Stimulated activated CD4-positive, alpha-beta T cell treated with anti-CD3 and anti-CD28 coated beads, Interleukin-15, amount 100 ng/mL, for 48 hours (primary cell): Measurements from ENCODE around the gene GOLM1.

ENCODE experiments used
- DNase-seq, 2 donors: peaks; one replicate each; pipeline ENCODE4 v3.0.0-alpha.2; 2020; ENCODE audit warnings: low read depth in 2 of 2

Gene GOLM1

GRCh38 chr9:86045654-86046053 is 53.7 kb downstream of the GOLM1 start:
- DNase-seq = no peak

DNA sequence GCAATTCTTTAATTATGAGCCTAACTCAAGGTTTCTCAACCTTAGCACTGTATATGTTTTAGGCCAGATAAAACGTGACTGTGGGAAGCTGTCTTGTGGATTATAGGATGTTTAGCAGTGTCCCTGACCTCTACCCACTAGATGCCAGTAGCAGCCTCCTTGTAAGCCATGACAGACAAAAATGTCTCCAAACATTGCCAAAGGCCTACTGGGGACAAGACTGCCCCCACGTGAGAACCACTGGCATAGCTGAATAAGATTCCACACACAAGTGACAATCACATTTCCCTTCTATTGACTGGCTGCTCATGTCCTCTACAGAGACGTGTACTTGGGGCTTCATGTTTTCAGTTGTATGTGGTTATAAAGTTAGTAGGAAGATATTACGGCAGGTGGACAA is 55.4 kb downstream of the GOLM1 start:
- DNase-seq = no peak

- DNase-seq = no peak
Measured at GRCh38 chr9:86043586-86043985, 55.8 kb downstream of the GOLM1 start.

DNA sequence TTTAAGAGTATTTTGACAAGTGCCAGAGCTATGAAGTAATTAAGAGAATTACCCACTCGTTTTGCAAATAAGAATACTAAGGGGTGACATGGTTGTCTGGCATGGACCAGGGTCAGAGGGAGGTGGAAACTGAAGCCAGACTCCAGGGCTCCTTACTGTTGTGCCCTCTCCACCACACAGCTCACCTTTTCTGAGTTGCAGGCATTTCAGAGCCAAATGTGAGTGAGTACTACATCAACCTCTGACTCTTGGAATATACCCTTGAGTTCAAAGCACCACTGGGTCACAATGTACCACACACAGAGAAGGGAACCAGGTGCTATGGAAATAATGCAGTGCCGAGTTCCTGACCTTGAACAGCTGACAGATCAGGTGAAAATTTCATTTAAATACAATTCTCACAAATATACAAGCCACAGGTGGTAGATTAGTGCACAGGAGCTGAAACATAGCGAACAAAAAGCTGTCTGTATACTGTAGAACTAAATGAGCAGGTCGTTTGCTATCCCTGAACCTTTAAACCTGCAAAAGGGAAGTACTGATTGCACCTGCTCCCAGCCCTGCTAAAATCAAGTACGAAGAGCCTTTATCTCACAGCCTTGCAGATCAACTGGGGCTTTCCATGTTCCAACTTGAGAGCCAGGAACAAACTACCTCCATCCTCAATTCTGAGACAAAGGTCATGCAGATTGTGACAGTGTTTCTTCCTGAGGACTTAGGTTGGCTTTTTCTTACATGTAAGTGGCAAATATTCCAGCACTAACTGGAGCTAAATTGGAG is 57.0 kb downstream of the GOLM1 start:
- DNase-seq = no peak

DNA sequence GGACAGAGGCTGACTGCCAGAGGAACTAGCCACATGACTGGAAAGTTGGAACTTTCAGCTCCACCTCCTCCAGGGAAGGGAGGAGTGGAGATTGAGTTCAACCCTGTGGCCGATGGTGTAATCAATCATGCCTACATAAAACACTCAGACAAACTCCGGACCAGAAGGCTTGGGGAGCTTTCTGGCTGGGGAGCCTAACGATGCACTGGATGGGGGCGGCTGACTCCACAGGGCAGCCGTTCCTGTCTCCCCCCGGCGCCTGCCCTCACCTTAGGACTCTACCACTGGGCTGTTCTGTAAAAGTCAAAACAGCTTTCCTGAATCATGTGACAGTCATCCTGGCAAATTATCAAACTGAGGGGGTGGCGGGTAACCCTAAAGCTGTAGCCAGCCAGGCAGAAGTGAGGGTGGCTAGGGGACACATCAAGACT is 58.0 kb downstream of the GOLM1 start:
- DNase-seq = no peak

- DNase-seq = no peak
Measured at GRCh38 chr9:86040861-86041155, 58.5 kb downstream of the GOLM1 start.

DNA sequence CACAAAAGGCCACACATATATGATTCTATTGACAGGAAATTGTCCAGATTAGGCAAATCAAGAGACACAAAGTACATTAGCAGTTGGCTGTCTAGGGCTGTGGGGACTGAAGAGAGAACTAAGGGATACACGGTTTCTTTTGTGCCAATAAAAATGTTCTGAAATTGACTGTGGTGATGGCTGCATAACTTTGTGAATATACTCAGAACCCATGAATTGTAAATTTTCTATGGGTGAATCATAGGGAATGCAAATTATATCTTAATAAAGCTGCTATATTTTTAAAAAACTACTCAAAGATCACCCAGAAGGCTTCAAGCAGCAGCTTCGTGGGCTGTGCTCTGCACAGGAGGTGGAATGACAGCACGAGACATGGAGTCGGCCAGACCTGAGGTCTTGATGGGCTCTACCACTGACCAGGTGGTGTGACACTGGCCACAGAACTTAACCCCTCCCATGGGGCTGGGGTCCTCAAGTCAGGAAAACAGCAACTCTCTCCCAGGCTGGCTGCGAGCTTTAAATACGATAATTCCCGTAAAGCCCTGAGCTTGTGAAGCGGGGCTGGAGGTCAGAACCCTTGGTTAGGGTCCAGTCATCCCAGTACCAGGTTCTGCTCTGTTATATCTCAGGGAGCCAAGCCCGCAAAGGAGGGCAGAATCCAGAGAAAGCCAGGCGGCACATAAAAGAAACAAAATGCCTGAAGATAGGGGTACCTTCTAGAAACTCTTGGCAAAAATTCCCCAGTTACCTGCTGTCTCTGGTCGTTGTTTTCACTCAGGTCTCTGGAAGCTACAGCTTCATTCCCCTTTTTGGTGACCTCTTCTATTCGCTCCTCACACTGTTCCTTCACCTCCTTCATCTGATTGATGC is 59.1 kb downstream of the GOLM1 start:
- no peak for DNase-seq

DNA sequence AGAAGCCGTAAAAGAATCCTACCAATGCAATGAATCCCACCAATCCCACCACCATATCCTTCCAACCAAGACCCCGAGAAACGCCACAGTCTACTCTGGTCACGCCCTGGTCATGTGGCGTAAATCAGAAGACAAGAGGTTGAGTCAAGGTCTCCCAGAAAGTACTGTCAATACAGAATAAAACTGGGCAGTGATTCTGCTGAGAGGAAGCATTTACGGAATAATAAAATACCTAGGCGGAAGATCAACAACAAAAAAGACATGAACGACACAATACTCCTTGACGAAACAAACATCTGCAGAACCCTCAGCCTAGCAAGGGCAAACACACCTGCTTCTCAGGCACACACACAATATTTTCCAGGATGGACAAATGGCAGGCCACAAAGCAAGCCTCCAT is 62.8 kb downstream of the GOLM1 start:
- DNase-seq = no peak

GRCh38 chr9:86035827-86036440 is 63.4 kb downstream of the GOLM1 start:
- DNase-seq = no peak

GRCh38 chr9:86034863-86035734 is 64.3 kb downstream of the GOLM1 start:
- DNase-seq = no peak

GRCh38 chr9:86027767-86028166 is 71.6 kb downstream of the GOLM1 start:
- no peak for DNase-seq

- DNase-seq = no peak
Measured at GRCh38 chr9:86022687-86023266, 76.6 kb downstream of the GOLM1 start.

DNA sequence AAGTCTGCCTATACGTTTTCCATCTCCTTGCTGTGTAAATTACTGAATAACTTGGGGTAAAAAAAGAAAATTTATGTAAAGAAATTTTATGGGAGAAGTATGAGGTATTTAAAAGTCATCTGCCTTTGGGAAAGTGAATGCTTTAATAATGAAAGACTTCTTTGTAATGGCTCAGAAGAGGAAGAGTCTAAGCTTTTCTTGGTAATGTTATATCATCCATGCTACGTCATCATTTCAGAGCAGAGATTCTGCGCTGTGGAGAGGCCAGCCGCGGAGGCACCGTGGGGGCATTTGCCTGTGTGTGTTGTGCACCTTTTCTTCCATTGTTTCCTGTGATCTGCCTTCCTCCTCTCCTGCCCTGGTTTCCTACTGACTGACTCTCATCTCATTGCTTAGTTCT is 78.2 kb downstream of the GOLM1 start:
- no peak for DNase-seq

GRCh38 chr9:86020731-86021130 is 78.6 kb downstream of the GOLM1 start:
- DNase-seq = no peak

DNA sequence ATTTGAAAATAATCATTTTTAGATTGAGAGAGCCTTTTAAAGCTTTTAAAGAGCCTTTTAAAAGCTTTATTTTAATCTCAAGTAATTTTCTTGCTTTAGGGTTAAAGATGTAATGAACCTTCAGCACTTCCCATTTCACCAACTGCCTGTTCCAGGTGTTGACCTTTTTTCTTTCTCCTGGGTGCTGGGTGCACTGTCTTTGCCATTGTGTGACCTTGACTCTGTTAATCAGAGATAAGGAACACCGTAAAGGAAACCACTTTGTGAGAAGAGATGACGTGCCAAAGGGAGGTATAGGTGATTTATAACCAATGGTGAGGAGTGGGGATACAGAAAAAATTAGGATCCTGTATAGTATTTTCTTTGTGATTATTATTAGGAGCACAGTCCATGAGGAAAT is 90.2 kb downstream of the GOLM1 start:
- DNase-seq = no peak

DNA sequence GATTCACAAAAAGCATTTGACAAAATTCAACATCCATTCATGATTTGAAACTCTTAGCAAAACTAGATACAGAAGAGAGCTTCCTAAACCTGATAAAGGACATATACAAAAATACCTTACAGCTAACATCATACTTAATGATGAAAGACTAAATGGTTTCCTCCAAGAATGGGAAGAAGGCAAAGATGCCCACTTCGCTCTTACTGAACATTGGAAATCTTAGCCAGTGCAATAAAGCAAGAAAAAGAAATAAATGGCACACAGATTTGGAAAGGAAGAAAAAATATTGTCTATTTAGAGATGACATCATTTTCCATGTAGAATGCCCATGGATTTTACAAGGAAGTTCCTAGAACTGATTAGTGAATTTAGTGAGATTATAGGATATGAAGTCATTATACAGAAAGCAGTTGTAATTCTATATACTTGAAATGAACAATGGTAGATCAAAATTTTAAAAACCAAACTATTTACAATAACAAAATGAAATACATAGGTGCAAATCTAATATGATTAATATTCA is 94.0 kb downstream of the GOLM1 start:
- DNase-seq = no peak

GRCh38 chr9:85995599-85995998 is 103.8 kb downstream of the GOLM1 start:
- no peak for DNase-seq

DNA sequence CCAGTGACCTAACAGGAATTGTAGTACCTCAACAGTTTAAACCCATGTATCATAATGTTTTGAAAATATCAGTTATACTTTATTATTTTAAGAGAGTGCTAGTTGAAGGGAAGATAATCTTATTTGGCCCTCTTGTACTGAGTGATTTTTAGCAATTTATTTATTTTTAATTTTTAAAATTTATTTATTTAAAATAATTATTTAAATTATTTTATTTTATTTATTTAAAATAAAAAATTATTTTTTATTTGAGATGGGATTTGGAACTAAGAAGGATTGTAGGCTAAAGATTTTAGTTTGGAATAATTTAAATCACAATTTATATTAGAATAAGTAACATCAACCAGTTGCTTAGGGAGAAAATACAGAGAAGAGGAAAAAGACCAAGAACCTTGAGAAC is 104.3 kb downstream of the GOLM1 start:
- DNase-seq = no peak

- DNase-seq = no peak
Measured at GRCh38 chr9:85994191-85994590, 105.2 kb downstream of the GOLM1 start.

DNA sequence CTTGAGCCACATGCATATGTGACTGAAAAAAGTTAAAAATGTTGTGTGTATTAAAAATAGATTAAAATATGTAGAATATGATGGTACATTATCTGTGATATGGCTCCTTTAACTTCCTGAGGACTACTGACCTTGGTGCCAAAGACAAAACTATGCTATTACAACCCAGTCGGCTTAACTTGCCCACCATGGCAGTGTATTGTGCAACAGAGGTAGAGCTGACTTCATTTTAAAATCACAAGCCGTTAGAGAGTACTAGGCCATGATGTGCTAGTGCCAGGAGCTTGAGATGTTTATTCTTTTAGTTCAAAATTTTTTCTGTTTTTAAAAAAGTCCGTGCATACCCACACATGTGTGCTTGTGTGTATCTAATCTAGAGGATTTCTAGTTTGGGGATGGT is 112.1 kb downstream of the GOLM1 start:
- no peak for DNase-seq

DNA sequence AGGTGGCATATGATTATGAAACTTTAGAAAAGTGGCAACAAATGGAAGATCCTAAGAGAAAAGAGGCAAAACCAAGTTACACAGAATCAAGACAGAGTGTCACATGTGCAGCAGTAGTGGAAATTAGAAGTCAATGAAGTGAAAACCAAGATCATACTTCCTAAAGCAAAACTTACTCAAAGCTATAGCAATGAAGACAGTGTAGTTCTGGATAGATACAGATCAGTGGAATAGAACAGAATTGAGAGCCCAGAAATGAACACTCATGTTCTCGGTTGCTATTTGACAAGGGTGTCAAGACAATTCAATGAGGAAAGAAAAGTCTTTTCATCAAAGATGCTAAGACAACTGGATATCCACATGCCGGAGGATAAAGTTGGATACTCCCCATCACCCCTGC is 114.9 kb downstream of the GOLM1 start:
- no peak for DNase-seq
